ENCODE results near the gene PRPF6.
A peak's percentile ranks its signal among the peaks of the same experiment; 100 is the strongest.

DNA sequence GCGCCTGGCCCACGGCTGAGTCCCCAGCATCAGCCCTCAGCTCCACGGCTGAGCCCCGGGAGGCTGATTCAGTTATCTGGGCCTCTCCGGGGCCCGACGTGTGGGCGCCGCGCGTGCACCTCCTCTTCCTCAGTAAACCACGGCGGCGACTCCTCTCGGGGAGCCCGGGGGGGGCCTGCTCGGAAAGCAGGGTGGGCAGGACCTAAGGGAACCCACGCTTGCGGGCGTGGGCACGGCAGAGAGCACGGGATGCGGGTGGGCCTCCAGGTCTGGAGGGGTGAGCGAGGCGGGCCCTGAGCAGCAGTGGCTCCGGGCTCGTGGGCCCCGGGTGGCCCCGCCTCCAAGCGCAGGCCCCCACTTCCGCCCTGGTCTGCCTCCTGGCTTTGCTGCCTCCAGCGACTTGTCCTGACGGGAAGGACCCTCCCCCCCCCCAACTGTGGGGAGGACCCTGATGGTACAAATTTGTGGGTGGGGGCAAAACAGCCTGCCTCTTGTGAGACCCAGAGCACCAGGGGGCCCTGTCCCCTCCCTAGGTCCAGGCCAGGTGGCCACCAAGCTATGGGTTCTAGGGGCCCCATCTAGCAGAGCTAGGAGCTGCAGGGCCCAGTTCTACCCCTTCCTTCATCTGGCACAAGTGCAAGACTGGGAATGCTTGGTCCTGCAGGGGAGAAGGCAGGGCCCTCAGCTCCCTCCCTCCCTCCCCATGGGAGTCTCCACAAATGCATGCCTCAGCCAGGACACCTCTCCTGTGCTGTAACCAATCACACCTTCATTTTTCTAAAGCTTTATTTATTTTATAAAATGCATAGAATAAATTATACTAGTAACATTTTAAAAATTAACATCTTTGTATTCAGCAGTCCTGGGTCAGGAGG is 41.6 kb upstream of the PRPF6 start:
- TF ChIP-seq, protein P1, sequence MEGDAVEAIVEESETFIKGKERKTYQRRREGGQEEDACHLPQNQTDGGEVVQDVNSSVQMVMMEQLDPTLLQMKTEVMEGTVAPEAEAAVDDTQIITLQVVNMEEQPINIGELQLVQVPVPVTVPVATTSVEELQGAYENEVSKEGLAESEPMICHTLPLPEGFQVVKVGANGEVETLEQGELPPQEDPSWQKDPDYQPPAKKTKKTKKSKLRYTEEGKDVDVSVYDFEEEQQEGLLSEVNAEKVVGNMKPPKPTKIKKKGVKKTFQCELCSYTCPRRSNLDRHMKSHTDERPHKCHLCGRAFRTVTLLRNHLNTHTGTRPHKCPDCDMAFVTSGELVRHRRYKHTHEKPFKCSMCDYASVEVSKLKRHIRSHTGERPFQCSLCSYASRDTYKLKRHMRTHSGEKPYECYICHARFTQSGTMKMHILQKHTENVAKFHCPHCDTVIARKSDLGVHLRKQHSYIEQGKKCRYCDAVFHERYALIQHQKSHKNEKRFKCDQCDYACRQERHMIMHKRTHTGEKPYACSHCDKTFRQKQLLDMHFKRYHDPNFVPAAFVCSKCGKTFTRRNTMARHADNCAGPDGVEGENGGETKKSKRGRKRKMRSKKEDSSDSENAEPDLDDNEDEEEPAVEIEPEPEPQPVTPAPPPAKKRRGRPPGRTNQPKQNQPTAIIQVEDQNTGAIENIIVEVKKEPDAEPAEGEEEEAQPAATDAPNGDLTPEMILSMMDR (IDR thresholded peaks at IDR 0.05; ENCODE audit: extremely low read depth in 1 of 2, insufficient read depth in 1 of 2, low read depth in 1 of 2, low read length in 2 of 2), result no peak
- TF ChIP-seq POLR2AphosphoS5 (IDR thresholded peaks at IDR 0.05; ENCODE audit: insufficient read depth, low read depth, low read length), result peak; percentile 8
- TF ChIP-seq, protein P2, sequence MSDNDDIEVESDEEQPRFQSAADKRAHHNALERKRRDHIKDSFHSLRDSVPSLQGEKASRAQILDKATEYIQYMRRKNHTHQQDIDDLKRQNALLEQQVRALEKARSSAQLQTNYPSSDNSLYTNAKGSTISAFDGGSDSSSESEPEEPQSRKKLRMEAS (IDR thresholded peaks at IDR 0.05; ENCODE audit: insufficient read depth, insufficient read length), result no peak
- TF ChIP-seq POLR2A (IDR thresholded peaks at IDR 0.05; ENCODE audit: low read depth, low read length), result no peak
- TF ChIP-seq EZH2 (IDR thresholded peaks at IDR 0.05; ENCODE audit: borderline replicate concordance, low read depth, low read length, severe bottlenecking), result no peak
- TF ChIP-seq JUN (IDR thresholded peaks at IDR 0.05; ENCODE audit: borderline replicate concordance, insufficient read depth, insufficient read length, low read depth), result no peak
- no peak for TF ChIP-seq GATA2 (IDR thresholded peaks at IDR 0.05; ENCODE audit: insufficient read depth, insufficient read length, low read depth, low read length)
- no peak for TF ChIP-seq FOS (IDR thresholded peaks at IDR 0.05; ENCODE audit: borderline replicate concordance, insufficient read depth, low read length)
